ENCODE results near the gene SMARCA4. TPM values are rescaled to one million over a fixed set of nuclear protein-coding genes. Genes with fewer than 3 reads are reported as not detected.

SMARCA4 gene
- polyA plus RNA-seq, 1 experiment = 41.6 TPM

DNA sequence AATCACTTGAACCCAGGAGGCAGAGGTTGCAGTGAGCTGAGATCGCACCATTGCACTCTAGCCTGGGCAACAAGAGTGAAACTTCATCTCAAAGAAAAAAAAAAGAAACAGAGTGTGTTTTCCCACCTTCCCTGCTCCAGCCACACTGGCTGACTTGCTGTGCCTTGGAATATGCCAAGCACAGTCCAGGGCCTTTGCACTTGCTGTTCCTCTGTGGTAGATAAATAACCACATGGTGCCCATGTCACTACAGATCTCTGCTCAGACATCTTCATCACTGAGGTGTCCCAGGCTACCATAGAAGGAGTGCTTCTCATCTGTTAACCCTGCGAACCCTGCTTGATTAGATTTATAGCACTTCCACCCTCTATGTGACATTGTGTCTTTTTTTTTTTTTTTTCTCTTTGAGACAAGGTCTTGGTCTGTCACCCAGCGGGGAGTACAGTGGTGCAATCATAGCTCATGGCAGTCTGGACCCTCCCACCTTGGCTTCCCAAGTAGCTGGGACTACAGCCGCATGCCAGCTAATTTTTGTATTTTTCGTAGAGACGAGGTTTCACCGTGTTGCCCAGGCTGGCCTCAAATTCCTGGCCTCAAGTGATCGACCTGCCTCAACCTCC, 10.4 kb downstream of the SMARCA4 start:
- DNase-seq (ENCODE audit: low read depth, low spot score) = no peak
- CTCF ChIA-PET = interaction anchor here (0.8 kb wide), 1 partner anchor 107 kb away, joined by 3 read pairs; no protein-coding TSS in a partner anchor
- TF ChIP-seq, protein P1, sequence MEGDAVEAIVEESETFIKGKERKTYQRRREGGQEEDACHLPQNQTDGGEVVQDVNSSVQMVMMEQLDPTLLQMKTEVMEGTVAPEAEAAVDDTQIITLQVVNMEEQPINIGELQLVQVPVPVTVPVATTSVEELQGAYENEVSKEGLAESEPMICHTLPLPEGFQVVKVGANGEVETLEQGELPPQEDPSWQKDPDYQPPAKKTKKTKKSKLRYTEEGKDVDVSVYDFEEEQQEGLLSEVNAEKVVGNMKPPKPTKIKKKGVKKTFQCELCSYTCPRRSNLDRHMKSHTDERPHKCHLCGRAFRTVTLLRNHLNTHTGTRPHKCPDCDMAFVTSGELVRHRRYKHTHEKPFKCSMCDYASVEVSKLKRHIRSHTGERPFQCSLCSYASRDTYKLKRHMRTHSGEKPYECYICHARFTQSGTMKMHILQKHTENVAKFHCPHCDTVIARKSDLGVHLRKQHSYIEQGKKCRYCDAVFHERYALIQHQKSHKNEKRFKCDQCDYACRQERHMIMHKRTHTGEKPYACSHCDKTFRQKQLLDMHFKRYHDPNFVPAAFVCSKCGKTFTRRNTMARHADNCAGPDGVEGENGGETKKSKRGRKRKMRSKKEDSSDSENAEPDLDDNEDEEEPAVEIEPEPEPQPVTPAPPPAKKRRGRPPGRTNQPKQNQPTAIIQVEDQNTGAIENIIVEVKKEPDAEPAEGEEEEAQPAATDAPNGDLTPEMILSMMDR (IDR thresholded peaks at IDR 0.05; ENCODE audit: low read depth, low read length) = no peak

DNA sequence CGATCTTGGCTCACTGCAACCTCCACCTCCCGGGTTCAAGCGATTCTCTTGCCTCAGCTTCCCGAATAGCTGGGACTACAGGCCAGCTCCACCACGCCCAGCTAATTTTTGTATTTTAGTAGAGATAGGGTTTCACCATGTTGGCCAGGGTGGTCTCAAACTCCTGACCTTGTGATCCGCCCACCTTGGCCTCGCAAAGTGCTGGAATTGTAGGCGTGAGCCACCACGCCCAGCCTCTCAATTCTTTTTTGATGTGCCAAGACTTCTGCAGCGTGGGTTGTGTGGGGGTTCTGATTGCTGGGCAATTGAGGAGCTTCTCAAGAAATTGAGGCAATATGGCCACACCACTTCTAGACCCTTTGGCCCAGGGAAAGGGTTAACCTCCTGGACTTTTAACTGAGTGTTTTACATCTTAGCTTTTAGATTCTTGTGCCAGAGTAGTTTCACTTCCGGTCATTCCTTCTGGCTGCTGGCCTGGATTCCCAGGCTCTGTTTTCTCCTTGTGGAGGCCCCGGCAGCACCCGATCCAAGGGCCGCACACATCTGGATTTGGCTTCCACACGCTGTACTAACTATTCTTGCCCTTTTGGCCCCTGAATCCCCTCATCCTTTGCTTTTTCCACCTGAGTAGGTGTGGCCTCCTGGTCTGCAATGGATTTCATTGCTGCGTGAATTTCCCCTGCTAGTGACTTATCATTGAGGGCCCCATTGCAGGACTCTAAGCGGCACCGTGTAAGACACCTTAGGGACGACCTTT, 14.7 kb downstream of the SMARCA4 start:
- Histone ChIP-seq H3K27ac (ENCODE audit: low read depth, low read length) (peak overlapping the region; percentile 70), H3K27me3 (ENCODE audit: control insufficient read depth, insufficient read depth, low read length) (no peaks in the 10 kb centered on the region), H3K9me3 (ENCODE audit: control insufficient read depth, insufficient read depth, low read length) (no peaks in the 10 kb centered on the region; the same call in 1 of the 2 replicates), H3K4me3 (ENCODE audit: low read depth, low read length) (peak overlapping the region; percentile 25)
- TF ChIP-seq, protein P1 (IDR thresholded peaks at IDR 0.05; ENCODE audit: low read depth, low read length) = no peak
- CTCF ChIA-PET = interaction anchor here (0.6 to 3.5 kb wide), 7 partner anchors 14 to 103 kb away, joined by 3 to 20 read pairs (median 9); no protein-coding TSS in a partner anchor
- DNase-seq (ENCODE audit: low read depth, low spot score) = no peak
- POLR2A ChIA-PET = interaction anchor here (0.8 to 1.0 kb wide), 2 partner anchors 14 to 15 kb away, joined by 3 to 5 read pairs; partner anchors contain the start of gene SMARCA4

More for the DNA sequence above, 10.4 kb downstream of the SMARCA4 start:
- Histone ChIP-seq H3K27ac (ENCODE audit: low read depth, low read length) (no peak overlapping the region), H3K9me3 (ENCODE audit: control insufficient read depth, insufficient read depth, low read length) (no peaks in the 10 kb centered on the region), H3K4me3 (ENCODE audit: low read depth, low read length) (no peak overlapping the region), H3K27me3 (ENCODE audit: control insufficient read depth, insufficient read depth, low read length) (no peaks in the 10 kb centered on the region)
- POLR2A ChIA-PET = no interaction called here

DNA sequence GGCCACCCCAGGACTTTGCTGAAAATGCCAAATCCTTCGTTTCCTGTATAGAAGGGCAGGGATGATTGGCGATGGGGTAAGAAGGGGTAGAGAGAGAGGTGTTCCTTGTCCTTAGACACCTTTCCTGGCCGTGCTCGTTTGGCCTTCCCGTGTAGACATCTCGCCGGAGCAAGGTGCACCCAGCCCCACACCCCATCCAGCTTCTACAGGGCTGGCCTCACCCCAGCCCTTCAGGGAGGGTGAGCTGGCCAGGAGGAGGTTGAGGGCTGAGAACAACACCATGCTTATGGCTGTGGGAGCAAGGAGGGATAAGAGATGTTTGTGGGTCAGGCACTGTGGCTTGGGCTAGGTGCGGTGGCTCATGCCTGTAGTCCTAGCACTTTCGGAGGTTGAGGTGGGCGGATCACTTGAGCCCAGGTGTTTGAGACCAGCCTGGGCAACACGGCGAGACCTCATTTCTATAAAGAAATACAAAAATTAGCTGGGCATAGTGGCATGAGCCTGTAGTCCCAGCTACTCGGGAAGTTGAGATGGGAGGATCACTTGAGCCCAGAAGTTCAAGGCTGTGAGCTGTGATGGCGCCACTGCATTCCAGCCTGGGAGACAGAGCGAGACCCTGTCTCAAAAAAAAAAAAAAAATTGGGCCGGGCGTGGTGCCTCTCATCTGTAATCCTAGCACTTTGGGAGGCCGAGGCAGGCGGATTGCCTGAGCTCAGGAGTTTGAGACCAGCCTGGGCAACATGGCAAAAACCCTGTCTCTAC, 15.5 kb downstream of the SMARCA4 start:
- CTCF ChIA-PET = interaction anchor here (0.6 to 3.5 kb wide), 6 partner anchors 15 to 226 kb away, joined by 3 to 20 read pairs (median 9); no protein-coding TSS in a partner anchor

DNA sequence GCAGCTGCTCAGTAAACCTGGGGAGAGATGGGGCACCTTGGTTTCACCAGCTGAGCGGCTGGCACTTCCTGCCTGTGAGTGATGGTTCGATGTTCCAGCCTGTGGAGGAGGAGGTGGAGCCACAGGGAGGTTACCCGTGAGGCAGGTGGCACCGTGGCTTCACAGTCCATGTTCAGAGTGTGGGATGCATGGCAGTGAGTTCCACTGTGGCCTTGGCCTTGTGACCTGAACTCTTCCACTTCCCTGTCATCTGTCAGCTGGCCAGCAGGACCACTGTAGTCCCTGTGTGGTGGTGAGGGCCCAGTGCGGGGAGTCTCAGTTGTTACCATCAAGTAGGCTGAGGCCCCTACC, 16.9 kb downstream of the SMARCA4 start:
- CTCF ChIA-PET = interaction anchor here (1.3 kb wide), 1 partner anchor 36 kb away, joined by 4 read pairs; no protein-coding TSS in a partner anchor
- Histone ChIP-seq H3K4me3 (ENCODE audit: low read depth, low read length) (no peak overlapping the region), H3K9me3 (ENCODE audit: control insufficient read depth, insufficient read depth, low read length) (no peaks in the 10 kb centered on the region; the same call in 1 of the 2 replicates), H3K27ac (ENCODE audit: low read depth, low read length) (no peak overlapping the region), H3K27me3 (ENCODE audit: control insufficient read depth, insufficient read depth, low read length) (no peaks in the 10 kb centered on the region)
- TF ChIP-seq, protein P1 (IDR thresholded peaks at IDR 0.05; ENCODE audit: low read depth, low read length) = no peak
- POLR2A ChIA-PET = no interaction called here
- DNase-seq (ENCODE audit: low read depth, low spot score) = no peak

More for the DNA sequence above, 15.5 kb downstream of the SMARCA4 start:
- Histone ChIP-seq H3K9me3 (ENCODE audit: control insufficient read depth, insufficient read depth, low read length) (no peaks in the 10 kb centered on the region; the same call in 1 of the 2 replicates), H3K27me3 (ENCODE audit: control insufficient read depth, insufficient read depth, low read length) (no peaks in the 10 kb centered on the region), H3K27ac (ENCODE audit: low read depth, low read length) (peak overlapping the region; percentile 70), H3K4me3 (ENCODE audit: low read depth, low read length) (no peak overlapping the region)
- no peak for DNase-seq (ENCODE audit: low read depth, low spot score)
- TF ChIP-seq, protein P1 (IDR thresholded peaks at IDR 0.05; ENCODE audit: low read depth, low read length) = no peak
- POLR2A ChIA-PET = interaction anchor here (0.8 to 1.0 kb wide), 3 partner anchors 15 to 22 kb away, joined by 3 to 5 read pairs (median 3); partner anchors contain the start of gene SMARCA4

All from AG04450 (cell line).